ENCODE data around the gene JPH2.

Gene JPH2

DNA sequence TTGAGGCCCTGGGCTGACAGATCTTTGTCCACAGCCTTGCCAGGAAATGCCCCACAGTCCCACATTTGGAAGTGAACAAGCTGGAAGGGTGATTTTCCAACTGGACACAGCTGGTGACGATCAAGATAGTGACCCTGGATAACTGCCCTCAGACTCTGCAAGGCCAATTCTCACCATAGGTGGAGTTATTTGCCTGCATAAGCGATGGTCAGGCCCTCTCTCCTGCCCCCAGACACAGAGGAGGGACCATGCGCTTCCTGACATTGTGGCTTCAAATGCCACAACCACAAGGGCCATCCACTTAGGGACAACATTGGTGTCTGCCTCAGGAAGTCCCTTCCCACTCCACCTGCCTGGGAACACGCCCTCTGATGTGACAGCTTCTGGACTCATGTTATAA, 96.0 kb downstream of the JPH2 start:
- TF ChIP-seq CTCF (conservative IDR thresholded peaks at IDR 0.05; ENCODE audit: control insufficient read depth, insufficient read depth, low read depth, low read length), result no peak
- no peak overlapping the region for H3K4me3 ChIP-seq (ENCODE audit: control insufficient read depth, low read depth, low read length)
- no peak for DNase-seq (ENCODE audit: low read depth)

GRCh38 chr20:44089987-44090674, 96.9 kb downstream of the JPH2 start:
- no peak for TF ChIP-seq CTCF (conservative IDR thresholded peaks at IDR 0.05; ENCODE audit: control insufficient read depth, insufficient read depth, low read depth, low read length)
- no peak overlapping the region for H3K4me3 ChIP-seq (ENCODE audit: control insufficient read depth, low read depth, low read length)
- DNase-seq (ENCODE audit: low read depth), result peak; percentile 80

- no peak overlapping the region for H3K4me3 ChIP-seq (ENCODE audit: control insufficient read depth, low read depth, low read length)
- no peak for TF ChIP-seq CTCF (conservative IDR thresholded peaks at IDR 0.05; ENCODE audit: control insufficient read depth, insufficient read depth, low read depth, low read length)
- no peak for DNase-seq (ENCODE audit: low read depth)
These were observed 99.2 kb downstream of the JPH2 start for GRCh38 chr20:44087857-44088120.

- DNase-seq (ENCODE audit: low read depth), result no peak
- no peak for TF ChIP-seq CTCF (conservative IDR thresholded peaks at IDR 0.05; ENCODE audit: control insufficient read depth, insufficient read depth, low read depth, low read length)
These were observed 99.7 kb downstream of the JPH2 start for GRCh38 chr20:44087051-44087856.

DNA sequence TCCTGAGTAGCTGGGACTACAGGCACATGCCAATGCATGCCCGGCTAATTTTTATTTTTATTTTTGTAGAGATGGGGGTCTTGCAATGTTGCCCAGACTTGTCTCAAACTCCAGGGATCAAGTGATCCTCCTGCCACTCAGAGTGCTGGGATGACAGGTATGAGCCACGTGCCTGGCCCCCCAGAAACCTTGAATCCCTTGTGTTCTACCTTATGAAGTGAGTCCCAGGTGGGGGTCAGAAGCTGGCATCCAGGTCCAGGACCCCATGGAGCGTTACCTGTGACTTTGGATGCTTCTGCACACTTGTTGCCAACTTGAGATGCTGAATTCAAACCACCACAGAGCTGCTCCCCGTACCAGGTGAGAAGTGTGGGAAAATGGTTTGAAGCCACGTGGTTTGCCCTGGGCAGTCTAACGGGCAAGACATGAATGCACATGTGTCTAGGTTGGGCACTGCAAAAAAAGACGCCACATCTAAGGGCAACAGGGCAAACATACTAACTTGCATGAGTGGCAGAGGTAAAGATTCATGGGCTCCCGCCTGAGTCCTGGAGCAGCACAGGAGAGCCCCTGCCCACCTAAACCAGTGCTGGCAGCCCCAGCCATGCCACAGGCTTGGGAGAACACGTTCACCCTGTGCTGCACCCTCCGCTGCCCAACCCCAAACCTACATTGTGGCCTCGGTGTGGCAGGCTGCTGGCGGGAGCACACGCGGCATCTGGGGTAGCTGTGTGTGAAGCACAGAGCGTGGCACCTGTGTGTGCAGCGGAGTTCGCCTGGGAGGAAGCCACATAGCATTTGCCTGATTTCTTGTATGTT, 101.2 kb downstream of the JPH2 start:
- no peak for TF ChIP-seq CTCF (conservative IDR thresholded peaks at IDR 0.05; ENCODE audit: control insufficient read depth, insufficient read depth, low read depth, low read length)
- no peak overlapping the region for H3K4me3 ChIP-seq (ENCODE audit: control insufficient read depth, low read depth, low read length)
- no peak for DNase-seq (ENCODE audit: low read depth)

More at GRCh38 chr20:44087051-44087856, 99.7 kb downstream of the JPH2 start:
- H3K4me3 ChIP-seq (ENCODE audit: control insufficient read depth, low read depth, low read length), result no peak overlapping the region

GRCh38 chr20:44084891-44085290, 102.1 kb downstream of the JPH2 start:
- H3K4me3 ChIP-seq (ENCODE audit: control insufficient read depth, low read depth, low read length), result no peak overlapping the region
- no peak for TF ChIP-seq CTCF (conservative IDR thresholded peaks at IDR 0.05; ENCODE audit: control insufficient read depth, insufficient read depth, low read depth, low read length)
- no peak for DNase-seq (ENCODE audit: low read depth)

Measured in fibroblast of mammary gland (primary cell).